K562 (cell line): ENCODE measurements around the gene SPDYE16. TPM values are rescaled to one million over a fixed set of nuclear protein-coding genes. Genes with fewer than 3 reads are reported as not detected.
"Not testable (repeated sequence)": the region's sequence is repeated elsewhere in the genome, so short reads cannot be mapped to it uniquely, and the experiment has no call there.

ENCODE experiments used
- ATAC-seq: fragments of 200-7000 bp; cut with Tn5 transposase; 3 replicates; pipeline ENCODE4 v1.9.1; 2020; ENCODE audit warnings: moderate library complexity
- BruUV-seq: library from RNA; stranded (reverse); fragments of 400-500 nt; replicated peaks from 2 replicates; lab custom pipeline; 2021; lab: Mats Ljungman, UMichigan
- CTCF ChIA-PET: fragments of 300-600 bp; formaldehyde crosslinking; extraction: SDS; loops from one replicate; lab custom pipeline; 2021; ENCODE audit warnings: low intra/inter-chr PET ratio; lab: Yijun Ruan, JAX
- POLR2A ChIA-PET: fragments of 300-600, 350-650 bp; sonication (Branson Sonifier 250); formaldehyde crosslinking; extraction: SDS; loops from one replicate; lab custom pipeline; 2021; ENCODE audit warnings: antibody characterized with exemption, inconsistent platforms; lab: Yijun Ruan, JAX
- DNase-seq, 4 experiments: peaks; one replicate each; pipeline versions ENCODE4 v3.0.0 to v3.0.0-alpha.2; 2011 to 2018; ENCODE audit warnings: low spot score in 3 of 4, mixed read lengths in 3 of 4; ENCODE audit errors: extremely low read depth in 1 of 4
- FAIRE-seq: peaks from 2 replicates; lab custom pipeline; 2011; peaks lifted over from hg19 to GRCh38; lab: Jason Lieb, UNC
- H2AFZ ChIP-seq: 2 replicates; pipeline ENCODE4 v1.6.0; 2011; ENCODE audit warnings: low read depth, low read length, control low read depth, inconsistent platforms
- H3K27ac ChIP-seq: fragments of 200-600 bp; 3 replicates; pipeline ENCODE4 v1.8.0; 2011; ENCODE audit warnings: low read depth, mild to moderate bottlenecking, control low read depth, inconsistent platforms, low read length, moderate library complexity, mixed read lengths; ENCODE audit errors: extremely low read depth
- H3K27me3 ChIP-seq, 2 experiments: fragments of 300-600 bp in 1 of 2; 2 replicates in 1 of 2; 3 replicates in 1 of 2; pipeline versions ENCODE4 v1.6.0 to v1.8.0; 2011; ENCODE audit warnings: inconsistent platforms in 2 of 2, low read length in 2 of 2, mild to moderate bottlenecking in 1 of 2, mixed read lengths in 1 of 2, moderate library complexity in 1 of 2; ENCODE audit not compliant: control insufficient read depth in 2 of 2, insufficient read depth in 2 of 2
- H3K36me3 ChIP-seq: fragments of 300-600 bp; 3 replicates; pipeline ENCODE4 v1.8.0; 2011; ENCODE audit warnings: mild to moderate bottlenecking, low read length, inconsistent platforms; ENCODE audit not compliant: control insufficient read depth, insufficient read depth
- H3K4me1 ChIP-seq, 2 experiments: fragments of 200-600 bp in 1 of 2; replicated peaks in 1 of 2; 2 replicates in 1 of 2; 3 replicates in 1 of 2; pipeline versions ENCODE4 v1.5.1 to v1.8.0; 2011; ENCODE audit warnings: inconsistent platforms in 2 of 2, low read length in 2 of 2, mild to moderate bottlenecking in 1 of 2, mixed read lengths in 1 of 2, moderate library complexity in 1 of 2; ENCODE audit not compliant: control insufficient read depth in 2 of 2, insufficient read depth in 2 of 2
- H3K4me2 ChIP-seq: 2 replicates; pipeline ENCODE4 v1.6.1; 2011; ENCODE audit warnings: low read length, control low read depth, inconsistent platforms, mixed read lengths; ENCODE audit not compliant: insufficient read depth
- H3K4me3 ChIP-seq: fragments of 200-600 bp; sonication (generic), shearing (Covaris generic); 2 replicates; pipeline ENCODE4 v1.5.1; 2016; ENCODE audit warnings: control low read depth, inconsistent platforms
- H3K79me2 ChIP-seq: fragments of 200-600 bp; 3 replicates; pipeline ENCODE4 v1.8.0; 2011; ENCODE audit warnings: low read length, inconsistent platforms; ENCODE audit not compliant: control insufficient read depth, insufficient read depth
- H3K9ac ChIP-seq, 2 experiments: 2 replicates each; pipeline versions ENCODE4 v1.6.0 to v1.6.1; 2011; ENCODE audit warnings: low read depth in 2 of 2, low read length in 2 of 2, control low read depth in 1 of 2, inconsistent platforms in 1 of 2, mild to moderate bottlenecking in 1 of 2, mixed read lengths in 1 of 2; ENCODE audit not compliant: insufficient read depth in 1 of 2
- H3K9me1 ChIP-seq: one replicate; pipeline ENCODE4 v1.6.0; 2011; ENCODE audit warnings: inconsistent platforms, mild to moderate bottlenecking, low read length, moderate library complexity; ENCODE audit not compliant: control insufficient read depth, insufficient read depth
- H3K9me3 ChIP-seq: replicated peaks from 2 replicates; pipeline ENCODE4 v1.5.1; 2011; ENCODE audit warnings: low read depth, low read length, inconsistent platforms; ENCODE audit not compliant: control insufficient read depth, insufficient read depth
- H4K20me1 ChIP-seq: replicated peaks from 2 replicates; pipeline ENCODE4 v1.6.1; 2011; ENCODE audit warnings: low read length, inconsistent platforms, mixed read lengths; ENCODE audit not compliant: control insufficient read depth, insufficient read depth
- WGBS: fragments of 100-300 bp; shearing (Covaris generic); methylation state at CpG from one replicate; pipeline ENCODE4 v1.1.6; 2016; ENCODE audit warnings: low coverage, mixed read lengths; ENCODE audit not compliant: insufficient coverage; ENCODE audit errors: missing lambda C conversion rate; 5-methylcytosine and 5-hydroxymethylcytosine counted together
- in situ Hi-C: fragments of 300-500 bp; cut with MboI; formaldehyde crosslinking; loops from 4 replicates; pipeline ENCODE4 v1.15.0; 2018; ENCODE audit warnings: inconsistent platforms, mixed read lengths
- intact Hi-C: fragments of 100-400 bp; cut with micrococcal nuclease; formaldehyde crosslinking; loops from 2 replicates; pipeline ENCODE4 v1.14.2; 2022
- polyA plus RNA-seq, 8 experiments: library from polyadenylated mRNA; depleted of rRNA in 4 of 8; stranded (reverse) in 5 of 8; unstranded in 3 of 8; fragments of >200 nt; fragmentation: Nextera tagmentation in 2 of 8; fragmentation: Illumina TruSeq in 1 of 8; extraction: Ambion mirVana in 2 of 8; extraction: Trizol in 1 of 8; gene quantifications; 2 replicates each; pipeline versions ENCODE4 v1.2.1 to v1.2.3, GENCODE V29; 2011 to 2014; ENCODE audit warnings: inconsistent platforms in 1 of 8, missing spikeins in 1 of 8
- total RNA-seq, 7 experiments: library from RNA; depleted of rRNA in 6 of 7; stranded (reverse); fragments of >200 nt in 6 of 7; fragmentation: Illumina TruSeq in 2 of 7; extraction: Trizol in 2 of 7; gene quantifications; 2 replicates each; pipeline versions ENCODE4 v1.2.1 to v1.2.3, GENCODE V29; 2011 to 2021; ENCODE audit warnings: low replicate concordance in 1 of 7

SPDYE16 gene
- total and polyA plus RNA-seq, 9 of the 15 experiments (the other 6 are each of a cell fraction or from before 2014, with no cell fraction given): 0.04 to 0.13 (median 0.06) TPM; not detected in 4

- DNase-seq, H3K4me3 ChIP-seq, H3K27me3 ChIP-seq, H3K79me2 ChIP-seq, H3K27ac ChIP-seq, intact Hi-C loops, BruUV-seq, H2AFZ ChIP-seq, FAIRE-seq, H3K9me3 ChIP-seq, CTCF ChIA-PET, H3K9me1 ChIP-seq, H4K20me1 ChIP-seq, ATAC-seq, in situ Hi-C loops, H3K4me2 ChIP-seq, H3K36me3 ChIP-seq: not testable (repeated sequence)
- WGBS: 50% methylated on average over 1 of the region's 31 CpGs
- 0 out of 4 replicates have a peak overlapping the region, but pooled peaks of 1 of the 2 experiments have one; percentile 76 for H3K9ac ChIP-seq
- peaks cover 0 to 39% of the 10 kb centered on the region in 2 experiments; a peak in 2 of 5 replicates for H3K4me1 ChIP-seq
- POLR2A ChIA-PET: interaction anchor here (0.5 kb wide), 1 partner anchor 195 kb away, joined by 3 read pairs; no protein-coding TSS in a partner anchor
Measured at GRCh38 chr7:76511911-76512885, 30.9 kb downstream of the SPDYE16 start.

- BruUV-seq, in situ Hi-C loops, POLR2A ChIA-PET, DNase-seq, FAIRE-seq, ATAC-seq, H3K9me1 ChIP-seq, H3K79me2 ChIP-seq, H2AFZ ChIP-seq, H3K27me3 ChIP-seq, intact Hi-C loops, CTCF ChIA-PET, H3K27ac ChIP-seq, H3K9ac ChIP-seq, H3K4me3 ChIP-seq, H3K36me3 ChIP-seq, H3K4me2 ChIP-seq, H3K9me3 ChIP-seq, H4K20me1 ChIP-seq: not testable (repeated sequence)
- peaks cover 0 to 37% of the 10 kb centered on the region in 2 experiments; a peak in 2 of 5 replicates for H3K4me1 ChIP-seq
- WGBS: 68% methylated on average over 8 of the region's 24 CpGs
Measured at GRCh38 chr7:76511200-76511910, 31.7 kb downstream of the SPDYE16 start.
